Ovary (tissue), 9 donors: ENCODE data around the gene NEU2. TPM values are rescaled to one million over a fixed set of nuclear protein-coding genes. Genes with fewer than 3 reads are reported as not detected.

Experiments used
- DNase-seq, 5 donors: peaks; one replicate each; pipeline ENCODE4 v3.0.0-alpha.2; 2019 to 2020
- H3K27ac ChIP-seq, 2 donors: fragments of 200-600 bp; one replicate each; pipeline versions ENCODE4 v1.5.1 to v1.8.0; 2019 to 2022
- H3K27me3 ChIP-seq: fragments of 200-600 bp; one replicate; pipeline ENCODE4 v1.8.0; 2022
- H3K36me3 ChIP-seq: fragments of 200-600 bp; sonication (generic); one replicate; pipeline ENCODE4 v1.5.1; 2019
- H3K4me1 ChIP-seq: one replicate; pipeline ENCODE4 v1.8.1; 2013; ENCODE audit warnings: mild to moderate bottlenecking, moderate library complexity; ENCODE audit not compliant: insufficient read depth
- H3K4me3 ChIP-seq: fragments of 200-600 bp; sonication (generic); one replicate; pipeline ENCODE4 v1.5.1; 2017
- H3K9me3 ChIP-seq, 2 donors: fragments of 200-600 bp in 1 of 2; sonication (generic) in 1 of 2; one replicate each; pipeline versions ENCODE4 v1.5.1 to v1.8.1; 2013 to 2019; ENCODE audit warnings: mild to moderate bottlenecking in 1 of 2, moderate library complexity in 1 of 2
- EP300 ChIP-seq: sonication (generic); formaldehyde crosslinking; IDR thresholded peaks from one replicate; pipeline ENCODE4 v1.6.1; 2017; ENCODE audit warnings: antibody characterized with exemption
- POLR2A ChIP-seq: fragments of 450-650 bp; IDR thresholded peaks from one replicate; pipeline ENCODE4 v1.6.1; 2017; ENCODE audit warnings: antibody characterized with exemption, mild to moderate bottlenecking, moderate library complexity
- WGBS, 3 donors: extraction: QIAGEN DNeasy Blood & Tissue Kit in 1 of 3; methylation state at CpG; one replicate each; pipeline versions ENCODE4 v1.1.5 to v1.1.7; 2013 to 2017; 5-methylcytosine and 5-hydroxymethylcytosine counted together
- intact Hi-C, 4 donors: fragments of 100-400 bp; cut with DNase I; formaldehyde crosslinking; loops; one replicate each; pipeline versions ENCODE4 v1.11.0 to v1.15.1; 2022 to 2023
- polyA plus RNA-seq, 2 donors: library from polyadenylated mRNA; stranded (reverse); fragments of 200-250 nt in 1 of 2; fragments of 350-450 nt in 1 of 2; fragmentation: Illumina TruSeq in 1 of 2; extraction: RNeasy Lipid Tissue Mini Kit (QIAGEN cat#74804) in 1 of 2; gene quantifications; one replicate each; pipeline ENCODE4 v1.2.3, GENCODE V29; 2013 to 2014
- total RNA-seq, 7 donors: library from RNA; depleted of rRNA in 2 of 7; stranded (reverse); fragments of >200 nt in 2 of 7; fragmentation: NEBNext Ultra II Directional in 3 of 7; extraction: Animal tissue kit (Norgen Biotek cat#: 25700) in 3 of 7; gene quantifications; one replicate each; pipeline versions ENCODE4 v1.1.0 to v1.2.4, GENCODE V29; 2016 to 2023
- TF ChIP-seq, protein P1 (sequence below), 3 donors: fragments of 450-650 bp in 2 of 3; fragments of 200-600 bp in 1 of 3; IDR thresholded peaks; one replicate each; pipeline versions ENCODE4 v1.5.1 to v1.8.0; 2016 to 2022; ENCODE audit warnings: antibody characterized with exemption in 3 of 3, mild to moderate bottlenecking in 1 of 3
- donor health status: DM: no; HTN: no; CAD: no; lungs with moderate emphysema.
- donor health status: DM: no; HTN: no; CAD: no.
- donor health status: Bipolar disorder and iron deficiency.
- donor health status: DM: yes; HTN: yes; CAD: no.
- donor health status: DM: no; HTN: no; CAD: no.
- donor health status: DM: yes; HTN: yes; CAD: no.

The NEU2 gene
- total and polyA plus RNA-seq, 9 donors: not detected

DNA sequence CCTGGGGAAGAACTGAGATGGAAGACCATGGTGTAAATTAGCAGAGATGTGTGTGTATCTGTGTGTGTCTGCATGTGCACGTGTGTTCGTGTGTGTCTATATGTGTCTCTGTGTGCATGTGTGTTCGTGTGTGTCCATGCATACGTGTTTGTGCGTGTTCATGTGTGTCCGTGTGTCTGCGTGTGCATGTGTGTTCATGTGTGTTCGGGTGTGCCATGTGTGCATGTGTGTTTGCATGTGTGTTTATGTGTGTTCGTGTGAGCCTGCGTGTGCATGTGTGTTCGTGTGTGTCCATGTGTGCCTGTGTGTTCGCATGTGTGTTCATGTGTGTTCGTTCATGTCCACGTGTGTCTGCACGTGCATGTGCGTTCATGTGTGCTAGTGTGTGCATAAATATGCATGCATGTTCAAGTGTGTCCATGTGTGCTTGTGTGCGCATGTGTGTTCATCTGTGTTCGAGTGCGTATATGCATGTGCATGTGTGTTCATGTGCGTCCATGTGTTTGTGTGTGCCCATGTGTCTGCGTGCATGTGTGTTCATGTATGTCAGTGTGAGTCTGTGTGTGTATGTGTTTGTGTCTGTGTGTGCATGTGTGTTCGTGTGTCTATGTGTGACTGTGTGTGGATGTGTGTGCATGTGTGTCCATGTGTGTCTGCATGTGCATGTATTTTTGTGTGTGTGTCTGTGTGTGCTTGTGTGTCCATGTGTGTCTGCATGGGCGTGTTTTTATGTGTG lies 3.1 kb downstream of the NEU2 start:
- DNase-seq: no peak
- intact Hi-C loops: no loop called here
- no peak overlapping the region for H3K4me3 ChIP-seq

DNA sequence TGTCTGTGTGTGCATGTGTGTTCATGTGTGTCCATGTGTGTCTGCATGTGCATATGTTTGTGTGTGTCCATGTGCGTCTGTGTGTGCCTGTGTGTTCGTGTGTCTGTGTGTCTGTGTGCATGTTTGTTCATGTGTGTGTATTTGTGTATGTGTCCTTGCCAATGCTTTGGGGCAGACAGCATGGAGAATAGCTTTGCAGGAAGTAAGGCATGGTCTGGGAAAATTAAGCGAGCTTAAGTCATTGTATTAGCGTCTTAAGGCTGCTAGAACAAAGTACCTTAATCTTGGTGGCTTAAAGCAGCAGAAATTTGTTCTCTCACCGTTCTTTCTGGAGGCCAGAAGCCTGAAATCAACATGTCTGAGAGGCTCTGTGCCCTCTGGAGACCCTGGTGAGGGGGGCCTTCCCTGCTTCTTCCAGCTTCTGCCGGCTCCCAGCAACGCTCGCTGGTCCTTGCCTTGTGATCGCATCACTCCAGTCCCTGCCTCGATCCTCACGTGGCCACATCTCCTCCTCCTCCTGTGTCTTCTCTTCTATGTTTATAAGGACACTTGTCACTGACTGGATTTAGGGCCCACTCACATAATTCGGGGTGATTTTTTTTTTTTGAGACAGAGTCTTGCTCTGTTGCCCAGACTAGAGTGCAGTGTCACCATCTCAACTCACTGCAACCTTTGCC lies 3.8 kb downstream of the NEU2 start:
- TF ChIP-seq POLR2A (no peak), EP300 (no peak)
- TF ChIP-seq, protein P1, sequence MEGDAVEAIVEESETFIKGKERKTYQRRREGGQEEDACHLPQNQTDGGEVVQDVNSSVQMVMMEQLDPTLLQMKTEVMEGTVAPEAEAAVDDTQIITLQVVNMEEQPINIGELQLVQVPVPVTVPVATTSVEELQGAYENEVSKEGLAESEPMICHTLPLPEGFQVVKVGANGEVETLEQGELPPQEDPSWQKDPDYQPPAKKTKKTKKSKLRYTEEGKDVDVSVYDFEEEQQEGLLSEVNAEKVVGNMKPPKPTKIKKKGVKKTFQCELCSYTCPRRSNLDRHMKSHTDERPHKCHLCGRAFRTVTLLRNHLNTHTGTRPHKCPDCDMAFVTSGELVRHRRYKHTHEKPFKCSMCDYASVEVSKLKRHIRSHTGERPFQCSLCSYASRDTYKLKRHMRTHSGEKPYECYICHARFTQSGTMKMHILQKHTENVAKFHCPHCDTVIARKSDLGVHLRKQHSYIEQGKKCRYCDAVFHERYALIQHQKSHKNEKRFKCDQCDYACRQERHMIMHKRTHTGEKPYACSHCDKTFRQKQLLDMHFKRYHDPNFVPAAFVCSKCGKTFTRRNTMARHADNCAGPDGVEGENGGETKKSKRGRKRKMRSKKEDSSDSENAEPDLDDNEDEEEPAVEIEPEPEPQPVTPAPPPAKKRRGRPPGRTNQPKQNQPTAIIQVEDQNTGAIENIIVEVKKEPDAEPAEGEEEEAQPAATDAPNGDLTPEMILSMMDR (IDR thresholded peaks at IDR 0.05): no peak
- Histone ChIP-seq H3K27me3 (no peaks in the 10 kb centered on the region), H3K9me3 (no peaks in the 10 kb centered on the region), H3K4me3 (no peak overlapping the region), H3K27ac (no peak overlapping the region), H3K4me1 (no peaks in the 10 kb centered on the region), H3K36me3 (no peaks in the 10 kb centered on the region)
- WGBS, 3 donors: 88 to 91% (median 90%) methylated on average over 12 of the region's 12 CpGs
- intact Hi-C loops: no loop called here
- DNase-seq: no peak

More for the DNA sequence above, 3.1 kb downstream of the NEU2 start:
- H3K27me3 ChIP-seq: no peaks in the 10 kb centered on the region
- H3K27ac ChIP-seq: no peak overlapping the region
- no peaks in the 10 kb centered on the region for H3K36me3 ChIP-seq
- H3K4me1 ChIP-seq: no peaks in the 10 kb centered on the region
- H3K9me3 ChIP-seq: no peaks in the 10 kb centered on the region
- WGBS, 3 donors: 94 to 96% (median 95%) methylated on average over 23 of the region's 23 CpGs
- TF ChIP-seq EP300 (no peak), POLR2A (no peak)
- TF ChIP-seq, protein P1 (IDR thresholded peaks at IDR 0.05): no peak

DNA sequence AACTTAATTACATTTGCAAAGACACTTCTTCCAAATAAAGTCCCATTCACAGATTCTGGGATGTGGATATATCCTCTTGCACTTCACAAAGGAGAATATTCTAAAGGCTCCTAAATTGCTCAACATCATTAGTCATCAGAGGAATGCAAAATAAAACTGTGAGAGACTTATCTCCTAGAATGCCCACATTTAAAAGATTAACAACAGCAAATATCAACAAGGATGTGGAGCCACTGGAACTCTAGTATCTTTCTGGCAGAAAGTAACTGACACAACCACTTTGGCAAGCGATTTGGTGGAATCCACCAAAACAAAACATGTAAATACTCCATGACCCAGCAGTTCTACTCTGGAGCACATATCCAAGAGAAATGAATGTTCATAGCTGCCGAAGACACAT lies 4.6 kb downstream of the NEU2 start:
- H3K36me3 ChIP-seq: no peaks in the 10 kb centered on the region
- no peak for DNase-seq
- no peaks in the 10 kb centered on the region for H3K4me1 ChIP-seq
- no peak overlapping the region for H3K27ac ChIP-seq
- 13 to 50% (median 15%) methylated on average over 2 of the region's 2 CpGs for WGBS, 3 donors
- H3K27me3 ChIP-seq: no peaks in the 10 kb centered on the region
- no peak overlapping the region for H3K4me3 ChIP-seq
- no peak for TF ChIP-seq POLR2A
- TF ChIP-seq, protein P1 (IDR thresholded peaks at IDR 0.05): no peak
- no peak for TF ChIP-seq EP300
- no peaks in the 10 kb centered on the region for H3K9me3 ChIP-seq
- intact Hi-C loops: no loop called here

DNA sequence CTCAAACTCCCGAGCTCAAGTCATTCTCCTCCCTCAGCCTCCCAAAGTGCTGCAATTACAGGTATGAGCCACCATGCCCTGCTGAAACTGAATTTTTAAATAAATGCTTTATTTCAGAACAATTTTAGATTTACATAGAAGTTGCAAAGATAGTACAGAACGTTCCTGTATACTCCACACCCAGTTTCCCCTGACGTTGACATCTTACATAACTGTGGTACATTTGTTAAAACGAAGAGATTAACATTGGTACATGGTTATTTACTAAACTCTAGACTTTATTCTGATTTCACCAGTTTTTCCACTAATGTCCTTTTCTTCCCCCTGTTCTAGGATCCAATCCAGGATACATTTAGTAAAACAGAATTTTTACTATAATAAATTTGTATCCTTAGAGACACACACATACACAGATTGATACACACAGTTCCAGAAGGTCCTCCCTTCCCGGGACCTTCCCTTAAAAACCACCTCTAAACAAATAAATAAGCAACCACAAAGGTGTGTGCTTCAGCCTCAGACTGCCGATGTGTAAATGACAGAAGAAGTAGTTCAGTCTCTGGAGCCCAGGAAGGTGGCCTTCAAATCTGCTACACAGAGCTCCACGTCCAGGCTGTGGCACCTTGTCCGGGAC lies 6.9 kb downstream of the NEU2 start:
- no peaks in the 10 kb centered on the region for H3K27me3 ChIP-seq
- no peaks in the 10 kb centered on the region for H3K9me3 ChIP-seq
- no peaks in the 10 kb centered on the region for H3K36me3 ChIP-seq
- TF ChIP-seq, protein P1 (IDR thresholded peaks at IDR 0.05): no peak
- TF ChIP-seq EP300: no peak
- H3K4me1 ChIP-seq: no peaks in the 10 kb centered on the region
- no peak for DNase-seq
- no peak overlapping the region for H3K4me3 ChIP-seq
- H3K27ac ChIP-seq: no peak overlapping the region
- 60 to 66% (median 60%) methylated on average over 8 of the region's 8 CpGs for WGBS, 3 donors
- intact Hi-C loops: no loop called here
